ENCODE measurements around the gene SLC35F3.

DNA sequence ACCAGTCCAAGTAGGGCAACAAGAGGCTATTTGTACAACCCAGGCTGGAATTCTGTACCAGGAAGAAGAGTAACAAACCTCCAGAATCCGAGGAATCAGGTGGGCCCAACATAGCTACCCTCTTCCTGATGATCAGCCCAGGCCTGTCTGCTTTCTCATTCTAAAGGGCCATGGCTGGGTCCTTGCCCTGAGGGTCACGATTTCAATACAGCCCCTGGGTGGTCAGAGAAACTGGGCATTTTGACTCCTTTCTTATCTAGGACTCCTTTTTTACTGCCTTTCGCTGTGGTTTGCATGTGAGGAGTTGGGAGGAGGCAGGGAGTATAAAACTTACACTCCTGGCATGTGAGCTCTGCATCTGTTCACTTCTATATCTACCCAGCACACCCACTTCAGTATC lies 303.9 kb downstream of the SLC35F3 start:
- TF ChIP-seq RAD21 (conservative IDR thresholded peaks at IDR 0.05): no peak
- TF ChIP-seq POLR2AphosphoS5 (IDR thresholded peaks at IDR 0.05): no peak
- no peak for TF ChIP-seq CTCF (IDR thresholded peaks at IDR 0.05; ENCODE audit: poor library complexity, severe bottlenecking)
